GM12892 (cell line): Measurements from ENCODE around the gene KIF5C.

Experiments used
- POLR2AphosphoS5 ChIP-seq: IDR thresholded peaks from 2 replicates; pipeline ENCODE4 v1.6.1; 2011; ENCODE audit warnings: low read depth, low read length, control low read depth
- TAF1 ChIP-seq: IDR thresholded peaks from 2 replicates; pipeline ENCODE4 v1.6.1; 2011; ENCODE audit warnings: low read depth, mild to moderate bottlenecking, control low read depth, low read length, borderline replicate concordance

DNA sequence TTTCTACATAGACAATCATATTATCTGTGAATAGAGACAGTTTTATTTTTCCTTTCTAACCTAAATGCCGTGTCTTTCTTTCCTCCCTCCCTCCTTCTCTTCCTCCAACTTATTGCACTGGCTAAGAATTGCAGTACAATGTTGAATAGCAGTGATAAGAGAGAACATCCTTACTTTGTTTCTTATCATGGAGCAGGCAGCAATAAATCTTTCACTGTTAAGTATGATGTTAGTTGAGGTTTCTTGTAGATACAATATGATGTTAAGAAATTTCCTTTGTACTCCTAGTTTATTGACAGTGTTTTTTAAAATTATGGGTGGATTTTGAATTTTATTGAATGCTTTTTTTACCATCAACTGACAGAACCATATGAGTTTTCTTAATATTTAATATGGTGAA is 169.5 kb downstream of the KIF5C start:
- TF ChIP-seq POLR2AphosphoS5 (no peak), TAF1 (no peak)
